ENCODE data around the gene KIAA0232.
"Not testable (repeated sequence)": the region's sequence is repeated elsewhere in the genome, so short reads cannot be mapped to it uniquely, and the experiment has no call there.

Gene KIAA0232

GRCh38 chr4:6888506-6889071 is 106.1 kb downstream of the KIAA0232 start:
- DNase-seq = no peak

GRCh38 chr4:6889101-6889735 is 106.7 kb downstream of the KIAA0232 start:
- DNase-seq = no peak

- no peak for DNase-seq
Measured at GRCh38 chr4:6889736-6890324, 107.3 kb downstream of the KIAA0232 start.

GRCh38 chr4:6890358-6890757 is 107.8 kb downstream of the KIAA0232 start:
- no peak for DNase-seq

- not testable (repeated sequence) for DNase-seq
Measured at GRCh38 chr4:6890971-6891370, 108.4 kb downstream of the KIAA0232 start.

GRCh38 chr4:6891436-6892170 is 109.1 kb downstream of the KIAA0232 start:
- no peak for DNase-seq

- no peak for DNase-seq
Measured at GRCh38 chr4:6892190-6892908, 109.8 kb downstream of the KIAA0232 start.

GRCh38 chr4:6892909-6893202 is 110.3 kb downstream of the KIAA0232 start:
- DNase-seq = no peak

GRCh38 chr4:6893449-6894085 is 111.0 kb downstream of the KIAA0232 start:
- DNase-seq = no peak

- no peak for DNase-seq
Measured at GRCh38 chr4:6894086-6894478, 111.6 kb downstream of the KIAA0232 start.

GRCh38 chr4:6894528-6895498 is 112.3 kb downstream of the KIAA0232 start:
- DNase-seq = no peak

GRCh38 chr4:6896035-6896434 is 113.5 kb downstream of the KIAA0232 start:
- DNase-seq = no peak

- no peak for DNase-seq
Measured at GRCh38 chr4:6898763-6899162, 116.2 kb downstream of the KIAA0232 start.

GRCh38 chr4:6900181-6900812 is 117.8 kb downstream of the KIAA0232 start:
- DNase-seq = no peak

GRCh38 chr4:6900956-6901355 is 118.4 kb downstream of the KIAA0232 start:
- DNase-seq = no peak

- no peak for DNase-seq
Measured at GRCh38 chr4:6901669-6902317, 119.3 kb downstream of the KIAA0232 start.

- DNase-seq = no peak
Measured at GRCh38 chr4:6902318-6903042, 120.0 kb downstream of the KIAA0232 start.

GRCh38 chr4:6905516-6906445 is 123.3 kb downstream of the KIAA0232 start:
- DNase-seq = no peak

GRCh38 chr4:6906486-6906885 is 124.0 kb downstream of the KIAA0232 start:
- not testable (repeated sequence) for DNase-seq
